ENCODE results near the gene SNX25.
"Not testable (repeated sequence)": the region's sequence is repeated elsewhere in the genome, so short reads cannot be mapped to it uniquely, and the experiment has no call there.

The SNX25 gene

GRCh38 chr4:185205073-185205472 is 4.3 kb upstream of the SNX25 start:
- DNase-seq, result not testable (repeated sequence)

GRCh38 chr4:185205697-185206342 is 3.6 kb upstream of the SNX25 start:
- DNase-seq, result no peak

- DNase-seq, result no peak
These were observed 1.9 kb upstream of the SNX25 start for GRCh38 chr4:185207466-185207865.

- not testable (repeated sequence) for DNase-seq
These were observed 379 bp downstream of the SNX25 start for GRCh38 chr4:185209852-185210101.

GRCh38 chr4:185210102-185210981 is 944 bp downstream of the SNX25 start:
- DNase-seq, result peak; percentile 22

- no peak for DNase-seq
These were observed 1.6 kb downstream of the SNX25 start for GRCh38 chr4:185211035-185211434.

GRCh38 chr4:185211641-185212040 is 2.2 kb downstream of the SNX25 start:
- no peak for DNase-seq

- DNase-seq, result no peak
These were observed 3.2 kb downstream of the SNX25 start for GRCh38 chr4:185212581-185212980.

GRCh38 chr4:185213877-185214276 is 4.5 kb downstream of the SNX25 start:
- DNase-seq, result no peak

GRCh38 chr4:185215261-185215660 is 5.9 kb downstream of the SNX25 start:
- DNase-seq, result no peak

- DNase-seq, result no peak
These were observed 8.1 kb downstream of the SNX25 start for GRCh38 chr4:185217408-185217975.

GRCh38 chr4:185218312-185218711 is 8.9 kb downstream of the SNX25 start:
- DNase-seq, result no peak

GRCh38 chr4:185219551-185220344 is 10.3 kb downstream of the SNX25 start:
- DNase-seq, result no peak

- no peak for DNase-seq
These were observed 12.1 kb downstream of the SNX25 start for GRCh38 chr4:185221491-185221890.

GRCh38 chr4:185221912-185222311 is 12.5 kb downstream of the SNX25 start:
- DNase-seq, result no peak

- no peak for DNase-seq
These were observed 13.2 kb downstream of the SNX25 start for GRCh38 chr4:185222598-185222997.

- DNase-seq, result no peak
These were observed 15.2 kb downstream of the SNX25 start for GRCh38 chr4:185224597-185224996.

- DNase-seq, result no peak
These were observed 16.5 kb downstream of the SNX25 start for GRCh38 chr4:185225940-185226339.

GRCh38 chr4:185227131-185227551 is 17.7 kb downstream of the SNX25 start:
- DNase-seq, result no peak

GRCh38 chr4:185227713-185228278 is 18.4 kb downstream of the SNX25 start:
- DNase-seq, result no peak

GRCh38 chr4:185229021-185229818 is 19.8 kb downstream of the SNX25 start:
- no peak for DNase-seq

- DNase-seq, result no peak
These were observed 23.0 kb downstream of the SNX25 start for GRCh38 chr4:185232370-185232769.

Data from CD4-positive, alpha-beta T cell treated with Interleukin-4 for 4 hours (primary cell).